K562 (cell line): ENCODE results near the gene OTOG. TPM values are rescaled to one million over a fixed set of nuclear protein-coding genes. Genes with fewer than 3 reads are reported as not detected.

Experiments used
- NR1H2 ChIP-seq: sonication (generic); formaldehyde crosslinking; IDR thresholded peaks from 2 replicates; pipeline ENCODE4 v1.4.0; 2020; ENCODE audit warnings: mild to moderate bottlenecking, missing genetic modification reagents
- RBM15 ChIP-seq: fragments of 200-400 bp; formaldehyde crosslinking; IDR thresholded peaks from 2 replicates; pipeline ENCODE4 v1.6.1; 2018; ENCODE audit warnings: mild to moderate bottlenecking, low read length, moderate library complexity; ENCODE audit not compliant: insufficient read depth
- TEAD2 ChIP-seq: fragments of 450-650 bp; IDR thresholded peaks from 2 replicates; pipeline ENCODE4 v1.6.1; 2016; ENCODE audit warnings: missing genetic modification characterization, control low read depth, missing compliant biosample characterization
- YY1 ChIP-seq, 3 experiments: IDR thresholded peaks; 2 replicates each; pipeline ENCODE4 v1.6.1; 2011; ENCODE audit warnings: low read length in 2 of 3, mild to moderate bottlenecking in 2 of 3, moderate library complexity in 2 of 3, borderline replicate concordance in 1 of 3, control low read depth in 1 of 3, low read depth in 1 of 3; ENCODE audit not compliant: insufficient read depth in 3 of 3, insufficient replicate concordance in 2 of 3, control insufficient read depth in 1 of 3, insufficient read length in 1 of 3; ENCODE audit errors: extremely low read depth in 1 of 3
- ZBTB1 ChIP-seq: sonication (generic); formaldehyde crosslinking; IDR thresholded peaks from 2 replicates; pipeline ENCODE4 v1.8.1; 2023; ENCODE audit warnings: missing genetic modification reagents, low read depth, mild to moderate bottlenecking, borderline replicate concordance
- polyA plus RNA-seq, 8 experiments: library from polyadenylated mRNA; depleted of rRNA in 4 of 8; stranded (reverse) in 5 of 8; unstranded in 3 of 8; fragments of >200 nt; fragmentation: Nextera tagmentation in 2 of 8; fragmentation: Illumina TruSeq in 1 of 8; extraction: Ambion mirVana in 2 of 8; extraction: Trizol in 1 of 8; gene quantifications; 2 replicates each; pipeline versions ENCODE4 v1.2.1 to v1.2.3, GENCODE V29; 2011 to 2014; ENCODE audit warnings: inconsistent platforms in 1 of 8, missing spikeins in 1 of 8
- total RNA-seq, 7 experiments: library from RNA; depleted of rRNA in 6 of 7; stranded (reverse); fragments of >200 nt in 6 of 7; fragmentation: Illumina TruSeq in 2 of 7; extraction: Trizol in 2 of 7; gene quantifications; 2 replicates each; pipeline versions ENCODE4 v1.2.1 to v1.2.3, GENCODE V29; 2011 to 2021; ENCODE audit warnings: low replicate concordance in 1 of 7
- TF ChIP-seq, protein P1 (sequence below): fragments of 250-450 bp; sonication (Bioruptor Pico); IDR thresholded peaks from 2 replicates; pipeline ENCODE4 v1.9.0; 2021; ENCODE audit warnings: mild to moderate bottlenecking, inconsistent platforms

Gene OTOG
- total and polyA plus RNA-seq, 9 of the 15 experiments (the other 6 are each of a cell fraction or from before 2014, with no cell fraction given): not detected

DNA sequence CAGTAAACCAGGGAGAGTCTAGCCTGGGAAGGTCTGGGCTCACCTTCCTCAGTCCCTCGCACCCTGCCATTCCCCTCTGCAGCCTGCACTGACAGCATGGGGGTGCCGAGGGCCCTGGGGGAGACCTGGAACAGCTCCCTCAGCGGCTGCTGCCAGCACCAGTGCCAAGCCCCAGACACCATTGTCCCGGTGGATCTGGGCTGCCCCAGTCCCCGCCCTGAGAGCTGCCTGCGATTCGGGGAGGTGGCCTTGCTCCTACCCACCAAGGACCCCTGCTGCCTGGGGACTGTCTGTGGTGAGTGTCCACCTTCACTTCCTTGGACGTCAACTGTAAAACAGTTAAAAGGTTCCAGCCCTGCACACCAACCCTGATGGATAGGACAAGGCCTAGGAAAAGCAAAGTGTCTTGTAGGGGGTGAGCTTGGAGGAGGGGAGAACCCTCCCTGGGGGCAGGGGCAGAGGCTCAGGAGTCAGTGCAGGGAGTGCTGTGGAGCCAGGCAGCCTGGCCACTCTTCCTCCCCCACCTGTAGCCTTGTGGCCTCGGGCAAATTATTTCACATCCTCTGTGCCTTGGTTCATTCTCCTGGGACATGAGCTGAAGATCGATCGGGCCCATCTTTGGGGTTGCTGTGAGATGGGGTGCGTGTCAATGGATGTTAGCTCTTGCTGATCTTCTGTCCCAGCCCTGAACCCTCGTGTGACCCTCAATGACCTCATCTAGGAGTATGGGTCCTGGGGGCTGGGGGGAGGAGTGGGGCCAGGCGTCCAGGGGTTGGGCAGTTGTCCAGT is 87.1 kb downstream of the OTOG start (continued):
- TF ChIP-seq YY1 (IDR thresholded peaks at IDR 0.05; ENCODE audit: borderline replicate concordance in 1 of 3, control insufficient read depth in 1 of 3, extremely low read depth in 1 of 3, insufficient read depth in 3 of 3, insufficient read length in 1 of 3, insufficient replicate concordance in 2 of 3, low read depth in 1 of 3, low read length in 2 of 3): no peak
- no peak for TF ChIP-seq RBM15
- no peak for TF ChIP-seq NR1H2
- no peak for TF ChIP-seq TEAD2 (tag)
- TF ChIP-seq, protein P1, sequence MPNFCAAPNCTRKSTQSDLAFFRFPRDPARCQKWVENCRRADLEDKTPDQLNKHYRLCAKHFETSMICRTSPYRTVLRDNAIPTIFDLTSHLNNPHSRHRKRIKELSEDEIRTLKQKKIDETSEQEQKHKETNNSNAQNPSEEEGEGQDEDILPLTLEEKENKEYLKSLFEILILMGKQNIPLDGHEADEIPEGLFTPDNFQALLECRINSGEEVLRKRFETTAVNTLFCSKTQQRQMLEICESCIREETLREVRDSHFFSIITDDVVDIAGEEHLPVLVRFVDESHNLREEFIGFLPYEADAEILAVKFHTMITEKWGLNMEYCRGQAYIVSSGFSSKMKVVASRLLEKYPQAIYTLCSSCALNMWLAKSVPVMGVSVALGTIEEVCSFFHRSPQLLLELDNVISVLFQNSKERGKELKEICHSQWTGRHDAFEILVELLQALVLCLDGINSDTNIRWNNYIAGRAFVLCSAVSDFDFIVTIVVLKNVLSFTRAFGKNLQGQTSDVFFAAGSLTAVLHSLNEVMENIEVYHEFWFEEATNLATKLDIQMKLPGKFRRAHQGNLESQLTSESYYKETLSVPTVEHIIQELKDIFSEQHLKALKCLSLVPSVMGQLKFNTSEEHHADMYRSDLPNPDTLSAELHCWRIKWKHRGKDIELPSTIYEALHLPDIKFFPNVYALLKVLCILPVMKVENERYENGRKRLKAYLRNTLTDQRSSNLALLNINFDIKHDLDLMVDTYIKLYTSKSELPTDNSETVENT (CRISPR knock-in tag): no peak
- no peak for TF ChIP-seq ZBTB1 (CRISPR knock-in tag)
